ENCODE data around the gene METTL25.

Gene METTL25

GRCh38 chr12:82527165-82527780 lies 168.9 kb downstream of the METTL25 start:
- DNase-seq (ENCODE audit: low spot score), result peak; percentile 48
